Mesenchymal stem cell (in vitro differentiated cells and primary cell): ENCODE results near the gene CRK.

ENCODE experiments used
- DNase-seq: peaks from one replicate; pipeline ENCODE4 v3.0.0-alpha.2; 2013
- H2AFZ ChIP-seq: one replicate; pipeline ENCODE4 v1.6.1; 2013; ENCODE audit warnings: low read depth, mild to moderate bottlenecking, control low read depth, inconsistent platforms, low read length, moderate library complexity
- H2AK5ac ChIP-seq: 2 replicates; pipeline ENCODE4 v1.6.1; 2013; ENCODE audit warnings: low read length, moderate library complexity, mild to moderate bottlenecking, inconsistent platforms; ENCODE audit not compliant: severe bottlenecking
- H2BK120ac ChIP-seq: one replicate; pipeline ENCODE4 v1.6.1; 2013; ENCODE audit warnings: low read depth, mild to moderate bottlenecking, inconsistent platforms, low read length, moderate library complexity
- H2BK12ac ChIP-seq, 2 experiments: one replicate each; pipeline ENCODE4 v1.6.1; 2013; ENCODE audit warnings: inconsistent platforms in 2 of 2, low read length in 2 of 2, mild to moderate bottlenecking in 2 of 2, moderate library complexity in 2 of 2, control low read depth in 1 of 2
- H2BK15ac ChIP-seq: one replicate; pipeline ENCODE4 v1.6.1; 2013; ENCODE audit warnings: mild to moderate bottlenecking, low read depth, inconsistent platforms; ENCODE audit not compliant: poor library complexity, severe bottlenecking
- H2BK5ac ChIP-seq: 2 replicates; pipeline ENCODE4 v1.6.1; 2013; ENCODE audit warnings: low read depth, mild to moderate bottlenecking, low read length, control low read depth, inconsistent platforms; ENCODE audit not compliant: poor library complexity, severe bottlenecking
- H3K14ac ChIP-seq, 2 experiments: one replicate each; pipeline ENCODE4 v1.6.1; 2013; ENCODE audit warnings: inconsistent platforms in 2 of 2, low read length in 2 of 2, control low read depth in 1 of 2, mild to moderate bottlenecking in 1 of 2, moderate library complexity in 1 of 2
- H3K18ac ChIP-seq, 2 experiments: one replicate each; pipeline ENCODE4 v1.6.1; 2013; ENCODE audit warnings: inconsistent platforms in 2 of 2, low read length in 2 of 2, control low read depth in 1 of 2, low read depth in 1 of 2, mild to moderate bottlenecking in 1 of 2
- H3K23ac ChIP-seq, 2 experiments: one replicate each; pipeline ENCODE4 v1.6.1; 2013; ENCODE audit warnings: inconsistent platforms in 2 of 2, low read length in 2 of 2, mild to moderate bottlenecking in 2 of 2, moderate library complexity in 2 of 2, control low read depth in 1 of 2
- H3K27ac ChIP-seq: 2 replicates; pipeline ENCODE4 v1.5.1; 2013; ENCODE audit warnings: mild to moderate bottlenecking, moderate library complexity, low read length, control low read depth, inconsistent platforms; ENCODE audit not compliant: poor library complexity, severe bottlenecking
- H3K27me3 ChIP-seq, 2 experiments: 2 replicates each; pipeline versions ENCODE4 v1.6.1 to v1.7.0; 2013; ENCODE audit warnings: low read length in 2 of 2, mild to moderate bottlenecking in 2 of 2, moderate library complexity in 2 of 2, control low read depth in 1 of 2, inconsistent platforms in 1 of 2; ENCODE audit not compliant: control insufficient read depth in 1 of 2, insufficient read depth in 1 of 2
- H3K36me3 ChIP-seq, 2 experiments: 2 replicates each; pipeline versions ENCODE4 v1.6.1 to v1.7.0; 2013; ENCODE audit warnings: low read length in 2 of 2, control low read depth in 1 of 2, inconsistent platforms in 1 of 2, low read depth in 1 of 2, mild to moderate bottlenecking in 1 of 2; ENCODE audit not compliant: insufficient read depth in 2 of 2, control insufficient read depth in 1 of 2
- H3K4ac ChIP-seq, 2 experiments: one replicate each; pipeline ENCODE4 v1.6.1; 2013; ENCODE audit warnings: inconsistent platforms in 2 of 2, low read length in 2 of 2, mild to moderate bottlenecking in 2 of 2, moderate library complexity in 2 of 2, control low read depth in 1 of 2, low read depth in 1 of 2
- H3K4me1 ChIP-seq: 2 replicates; pipeline ENCODE4 v1.6.1; 2013; ENCODE audit warnings: low read depth, low read length, control low read depth; ENCODE audit not compliant: control insufficient read depth, insufficient read depth
- H3K4me2 ChIP-seq: 2 replicates; pipeline ENCODE4 v1.6.1; 2013; ENCODE audit warnings: low read length, mild to moderate bottlenecking, inconsistent platforms; ENCODE audit not compliant: poor library complexity, severe bottlenecking
- H3K4me3 ChIP-seq, 2 experiments: 2 replicates each; pipeline versions ENCODE4 v1.5.1 to v1.7.0; 2013; ENCODE audit warnings: low read length in 2 of 2, mild to moderate bottlenecking in 2 of 2, control low read depth in 1 of 2, low read depth in 1 of 2; ENCODE audit not compliant: insufficient read depth in 1 of 2
- H3K79me1 ChIP-seq: replicated peaks from 2 replicates; pipeline ENCODE4 v1.6.1; 2013; ENCODE audit warnings: mild to moderate bottlenecking, control low read depth, low read length, inconsistent platforms; ENCODE audit not compliant: poor library complexity, severe bottlenecking
- H3K9ac ChIP-seq: 2 replicates; pipeline ENCODE4 v1.7.0; 2013; ENCODE audit warnings: mild to moderate bottlenecking, low read length, moderate library complexity
- H3K9me3 ChIP-seq: 2 replicates; pipeline ENCODE4 v1.7.0; 2013; ENCODE audit warnings: mild to moderate bottlenecking, low read length; ENCODE audit not compliant: control insufficient read depth
- H4K8ac ChIP-seq: one replicate; pipeline ENCODE4 v1.6.1; 2013; ENCODE audit warnings: inconsistent platforms, mild to moderate bottlenecking, low read length, moderate library complexity
- H4K91ac ChIP-seq: one replicate; pipeline ENCODE4 v1.6.1; 2013; ENCODE audit warnings: mild to moderate bottlenecking, low read length, inconsistent platforms
- WGBS: methylation state at CpG from one replicate; pipeline ENCODE4 v1.1.7; 2013; ENCODE audit warnings: mixed read lengths; 5-methylcytosine and 5-hydroxymethylcytosine counted together

Gene CRK

DNA sequence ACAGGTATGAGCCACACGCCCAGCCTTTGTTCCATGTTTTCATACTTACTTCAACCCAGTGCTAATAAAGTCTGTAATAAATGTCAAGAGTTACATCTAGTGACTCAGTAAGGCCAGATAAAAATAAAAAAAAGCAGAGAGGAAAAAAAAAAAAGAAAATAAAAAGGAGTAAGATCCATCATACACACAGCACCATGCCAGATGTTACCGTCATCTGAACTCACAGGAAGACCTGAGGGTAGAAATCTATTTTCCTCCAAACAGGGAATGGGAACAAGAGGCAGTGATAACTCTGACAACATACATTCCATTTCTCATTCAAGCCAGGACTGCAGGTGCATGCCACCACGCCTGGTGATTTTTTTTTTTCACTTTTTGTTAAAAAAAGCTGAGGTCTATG is 20.7 kb downstream of the CRK start:
- Histone ChIP-seq H3K4me3 (no peak overlapping the region), H2BK12ac (no peak overlapping the region), H2BK15ac (no peak overlapping the region), H2AK5ac (no peak overlapping the region), H3K36me3 (peaks cover 26 to 50% of the 10 kb centered on the region in 2 experiments), H2BK120ac (no peak overlapping the region), H3K14ac (no peak overlapping the region), H3K27me3 (no peaks in the 10 kb centered on the region), H3K23ac (no peak overlapping the region), H2BK5ac (no peak overlapping the region), H3K9me3 (no peaks in the 10 kb centered on the region), H3K27ac (no peak overlapping the region), H3K9ac (no peak overlapping the region), H2AFZ (no peak overlapping the region), H3K4ac (no peak overlapping the region), H3K4me2 (no peak overlapping the region), H3K18ac (no peak overlapping the region), H3K4me1 (peaks cover 6% of the 10 kb centered on the region), H3K79me1 (peaks cover 11% of the 10 kb centered on the region), H4K91ac (no peak overlapping the region), H4K8ac (no peak overlapping the region)
- DNase-seq = no peak
- 93% methylated on average over 2 of the region's 3 CpGs for WGBS

DNA sequence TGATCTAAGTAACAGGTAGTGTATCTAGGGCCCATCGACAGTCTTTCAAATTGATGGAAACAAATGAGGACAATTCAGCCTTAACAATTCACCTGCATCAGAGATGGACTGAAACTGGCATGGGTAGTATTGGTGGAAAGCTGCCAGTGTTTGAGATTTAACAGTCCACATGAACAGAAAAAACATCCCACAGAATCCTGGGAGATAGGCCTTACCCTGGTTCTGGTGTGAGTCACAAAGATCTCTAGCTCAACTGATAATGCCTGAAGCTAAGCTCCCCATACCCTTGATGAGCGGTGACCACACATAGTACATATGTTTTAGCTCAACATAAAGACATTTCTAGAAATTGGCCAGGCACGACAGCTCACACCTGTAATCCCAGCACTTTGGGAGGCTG is 21.9 kb downstream of the CRK start:
- Histone ChIP-seq H2BK15ac (no peak overlapping the region), H2AK5ac (no peak overlapping the region)
- WGBS = 99% methylated on average over 3 of the region's 3 CpGs

DNA sequence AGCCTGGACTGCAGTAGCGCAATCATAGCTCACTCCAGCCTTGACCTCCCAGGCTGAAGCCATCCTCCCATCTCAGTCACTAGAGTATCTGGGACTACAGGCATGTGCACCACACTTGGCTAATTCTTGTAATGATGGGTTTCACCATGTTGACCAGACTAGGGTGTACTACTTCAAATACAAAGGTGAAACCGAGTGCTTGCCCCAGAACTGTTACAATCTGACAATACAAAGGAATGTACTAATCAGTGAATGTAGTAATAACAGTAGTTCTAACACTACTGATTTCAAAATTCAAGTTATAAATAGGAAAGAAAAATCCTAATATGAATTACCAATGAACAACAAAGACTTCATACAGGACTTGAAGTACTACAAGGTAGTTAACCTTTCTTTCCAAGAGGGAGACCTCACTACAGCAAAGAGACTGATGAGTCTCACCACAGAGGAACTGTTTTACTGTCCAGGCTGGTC is 24.4 kb downstream of the CRK start:
- H2BK5ac ChIP-seq = no peak overlapping the region
- H3K27me3 ChIP-seq = no peaks in the 10 kb centered on the region
- H3K4ac ChIP-seq = no peak overlapping the region
- H3K79me1 ChIP-seq = peaks cover 9% of the 10 kb centered on the region
- no peak overlapping the region for H4K8ac ChIP-seq
- DNase-seq = no peak
- H2BK12ac ChIP-seq = no peak overlapping the region
- no peak overlapping the region for H4K91ac ChIP-seq
- 100% methylated on average over 1 of the region's 2 CpGs for WGBS
- no peak overlapping the region for H3K14ac ChIP-seq
- H3K9me3 ChIP-seq = no peaks in the 10 kb centered on the region
- H3K36me3 ChIP-seq = peaks cover 32 to 57% of the 10 kb centered on the region in 2 experiments
- no peak overlapping the region for H2BK15ac ChIP-seq
- H3K4me2 ChIP-seq = no peak overlapping the region
- peaks cover 6% of the 10 kb centered on the region for H3K4me1 ChIP-seq
- H3K9ac ChIP-seq = no peak overlapping the region
- no peak overlapping the region for H3K27ac ChIP-seq
- H2AK5ac ChIP-seq = no peak overlapping the region
- no peak overlapping the region for H3K18ac ChIP-seq
- H3K23ac ChIP-seq = no peak overlapping the region
- H2BK120ac ChIP-seq = no peak overlapping the region
- peak overlapping the region; percentile 59 for H2AFZ ChIP-seq
- no peak overlapping the region for H3K4me3 ChIP-seq

More for the DNA sequence above, 21.9 kb downstream of the CRK start:
- Histone ChIP-seq H4K91ac (no peak overlapping the region), H3K4ac (no peak overlapping the region), H3K9me3 (no peaks in the 10 kb centered on the region), H3K27me3 (no peaks in the 10 kb centered on the region), H3K18ac (no peak overlapping the region), H3K9ac (no peak overlapping the region), H3K36me3 (peaks cover 28 to 53% of the 10 kb centered on the region in 2 experiments), H2BK120ac (no peak overlapping the region), H4K8ac (no peak overlapping the region), H3K4me2 (no peak overlapping the region), H3K4me1 (peaks cover 9% of the 10 kb centered on the region), H2BK12ac (no peak overlapping the region), H3K14ac (no peak overlapping the region), H2AFZ (no peak overlapping the region), H3K23ac (no peak overlapping the region), H2BK5ac (no peak overlapping the region), H3K27ac (no peak overlapping the region), H3K4me3 (no peak overlapping the region), H3K79me1 (peaks cover 11% of the 10 kb centered on the region)
- peak; percentile 24 for DNase-seq

DNA sequence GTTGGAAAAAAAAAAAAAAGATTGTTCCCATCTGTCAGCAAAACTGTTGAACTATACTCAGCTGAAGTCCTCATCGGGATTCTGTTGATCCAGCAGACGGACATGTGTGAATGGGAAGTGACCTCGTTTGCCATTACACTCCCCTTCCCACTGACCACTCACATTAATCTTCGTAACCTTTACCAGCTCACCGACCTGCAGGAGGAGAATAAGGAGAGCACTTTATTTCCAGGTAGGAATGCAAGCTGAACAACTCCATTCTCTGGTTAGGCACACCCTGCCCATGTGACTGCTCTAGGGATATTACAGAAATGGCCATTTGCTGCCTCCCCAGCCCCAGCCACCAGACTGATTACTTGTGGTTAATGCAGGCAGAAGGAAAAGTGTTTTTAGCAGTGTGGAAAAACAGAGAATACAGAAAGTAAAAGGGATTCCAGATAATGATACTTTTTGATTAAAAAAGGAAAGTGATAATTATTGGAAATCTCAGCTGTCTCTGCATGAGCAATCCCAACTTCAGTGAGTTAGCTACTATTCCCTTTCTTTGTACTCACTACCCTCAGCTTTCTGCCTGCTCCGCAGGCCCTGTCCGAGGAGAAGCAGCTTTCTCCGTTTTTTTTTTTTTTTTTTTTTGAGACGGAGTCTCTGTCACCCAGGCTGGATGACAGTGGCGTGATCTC is 32.4 kb downstream of the CRK start:
- Histone ChIP-seq H3K4me2 (no peak overlapping the region), H3K9me3 (no peaks in the 10 kb centered on the region), H2AFZ (no peak overlapping the region), H4K91ac (peak overlapping the region; percentile 39), H3K9ac (peak overlapping the region; percentile 1), H2BK120ac (no peak overlapping the region), H3K4ac (no peak overlapping the region), H2BK15ac (no peak overlapping the region), H3K23ac (no peak overlapping the region), H3K79me1 (peaks cover 7% of the 10 kb centered on the region), H3K4me3 (no peak overlapping the region), H3K27ac (peak overlapping the region; percentile 58), H3K27me3 (no peaks in the 10 kb centered on the region), H3K4me1 (peaks cover 17% of the 10 kb centered on the region), H4K8ac (no peak overlapping the region), H3K14ac (no peak overlapping the region), H2BK12ac (no peak overlapping the region), H3K36me3 (peaks cover 36 to 55% of the 10 kb centered on the region in 2 experiments), H2AK5ac (no peak overlapping the region), H2BK5ac (no peak overlapping the region), H3K18ac (peak overlapping the region in 1 of 2 experiments; percentile 4)
- 73% methylated on average over 8 of the region's 10 CpGs for WGBS
- peak; percentile 34 for DNase-seq
